Measurements from ENCODE around the gene MAP2K2.

Gene MAP2K2

GRCh38 chr19:4096049-4096892 lies 27.7 kb downstream of the MAP2K2 start:
- H3K4me3 ChIP-seq (ENCODE audit: low read depth, low read length) = no peak overlapping the region
- ChIA-PET POLR2A (no interaction called here), CTCF (interaction anchor here (1.2 kb wide), 1 partner anchor 44 kb away, joined by 4 read pairs; no protein-coding TSS in a partner anchor)
- peaks cover 5 to 78% of the 10 kb centered on the region in 2 experiments; a peak in 2 of 3 replicates for H3K36me3 ChIP-seq (ENCODE audit: control insufficient read depth in 2 of 2, insufficient read depth in 1 of 2, low read length in 2 of 2)
- no peak overlapping the region for H3K27ac ChIP-seq (ENCODE audit: extremely low read depth, low read depth, low read length)
- no peaks in the 10 kb centered on the region for H3K4me1 ChIP-seq (ENCODE audit: control insufficient read depth, insufficient read depth, low read length)
- no peaks in the 10 kb centered on the region for H3K9me3 ChIP-seq (ENCODE audit: control insufficient read depth, insufficient read depth, low read depth, low read length)
- TF ChIP-seq ZSCAN5A (tag by site-specific recombination; IDR thresholded peaks at IDR 0.05) (no peak), KLF1 (tag by site-specific recombination; IDR thresholded peaks at IDR 0.05) (peak; percentile 90)

- ChIA-PET CTCF (interaction anchor here (0.5 kb wide), 1 partner anchor 241 kb away, joined by 3 read pairs; no protein-coding TSS in a partner anchor), POLR2A (no interaction called here)
- Histone ChIP-seq H3K4me1 (ENCODE audit: control insufficient read depth, insufficient read depth, low read length) (no peaks in the 10 kb centered on the region), H3K9me3 (ENCODE audit: control insufficient read depth, insufficient read depth, low read depth, low read length) (no peaks in the 10 kb centered on the region), H3K36me3 (ENCODE audit: control insufficient read depth in 2 of 2, insufficient read depth in 1 of 2, low read length in 2 of 2) (peaks cover 4 to 76% of the 10 kb centered on the region in 2 experiments; a peak in 2 of 3 replicates), H3K4me3 (ENCODE audit: low read depth, low read length) (no peak overlapping the region), H3K27ac (ENCODE audit: extremely low read depth, low read depth, low read length) (no peak overlapping the region)
- TF ChIP-seq GLI2 (tag by site-specific recombination; IDR thresholded peaks at IDR 0.05; ENCODE audit: borderline replicate concordance, low read depth) (no peak), ZNF449 (tag by site-specific recombination; IDR thresholded peaks at IDR 0.05) (no peak), ZNF335 (tag by site-specific recombination; conservative IDR thresholded peaks at IDR 0.05) (no peak), RBAK (tag by site-specific recombination; IDR thresholded peaks at IDR 0.05) (no peak), REST (tag by site-specific recombination; IDR thresholded peaks at IDR 0.05) (no peak), ZSCAN4 (tag by site-specific recombination; IDR thresholded peaks at IDR 0.05) (no peak), KLF10 (tag by site-specific recombination; IDR thresholded peaks at IDR 0.05) (no peak), ZNF629 (tag by site-specific recombination; IDR thresholded peaks at IDR 0.05) (no peak), INSM2 (tag by site-specific recombination; IDR thresholded peaks at IDR 0.05) (no peak), ZNF266 (tag by site-specific recombination; IDR thresholded peaks at IDR 0.05; ENCODE audit: low read depth) (no peak), TSHZ1 (tag by site-specific recombination; IDR thresholded peaks at IDR 0.05; ENCODE audit: borderline replicate concordance) (no peak), ZFHX2 (tag by site-specific recombination; conservative IDR thresholded peaks at IDR 0.05) (no peak), ZNF239 (tag by site-specific recombination; IDR thresholded peaks at IDR 0.05) (no peak), YY1 (tag by site-specific recombination; IDR thresholded peaks at IDR 0.05) (no peak), SP2 (tag by site-specific recombination; IDR thresholded peaks at IDR 0.05) (no peak), AEBP2 (tag by site-specific recombination; IDR thresholded peaks at IDR 0.05; ENCODE audit: borderline replicate concordance) (no peak)
These were observed 28.5 kb downstream of the MAP2K2 start for GRCh38 chr19:4095488-4095844.

All from HEK293 (cell line).